GM19395 (cell line): ENCODE measurements around the gene VRK3.

Source experiments
- ATAC-seq: cut with Tn5 transposase; IDR thresholded peaks from one replicate; pipeline ENCODE4 v1.9.1; 2021; ENCODE audit warnings: mild to moderate bottlenecking, moderate library complexity; ENCODE audit not compliant: unreplicated experiment

Gene VRK3

DNA sequence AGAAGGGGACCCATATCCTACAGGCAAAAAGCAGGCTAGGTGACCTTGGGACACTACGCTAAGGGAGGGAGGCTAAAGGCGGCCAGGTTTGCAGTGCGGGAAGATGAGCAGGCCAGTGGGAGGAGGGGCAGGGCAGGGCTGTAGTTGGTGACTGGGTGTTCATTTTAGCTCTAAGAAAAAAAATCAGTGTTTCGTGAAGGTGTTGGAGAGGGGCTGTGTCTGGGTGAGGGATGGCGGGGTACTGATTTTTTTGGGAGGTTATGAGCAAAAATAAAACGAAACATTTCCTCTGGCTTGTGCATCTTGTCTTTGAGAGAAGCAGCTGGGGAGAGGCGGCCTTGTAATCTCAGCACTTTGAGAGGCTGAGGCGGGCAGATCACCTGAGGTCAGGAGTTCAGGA is 91.5 kb downstream of the VRK3 start:
- ATAC-seq: no peak

- ATAC-seq: no peak
Measured at GRCh38 chr19:49932731-49933131, 92.4 kb downstream of the VRK3 start.

DNA sequence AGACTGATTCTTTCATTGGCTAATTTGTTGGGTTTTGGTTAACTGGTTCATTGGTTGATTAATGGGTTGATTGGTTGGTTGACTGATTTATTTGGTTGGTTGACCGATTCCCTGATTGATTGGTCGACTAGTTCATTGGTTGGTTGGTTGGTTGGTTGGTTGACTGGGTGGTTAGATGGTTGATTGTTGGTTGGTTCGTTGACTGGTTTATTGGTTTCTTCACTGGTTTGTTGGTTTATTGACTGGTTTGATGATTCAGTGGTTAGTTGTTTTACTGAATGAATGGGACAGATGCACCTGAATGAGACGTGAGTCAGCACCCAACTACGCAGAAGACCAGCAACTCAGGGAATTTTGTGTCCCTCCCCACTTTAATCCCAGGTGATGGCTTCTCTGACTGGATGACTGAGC is 93.1 kb downstream of the VRK3 start:
- ATAC-seq: no peak

DNA sequence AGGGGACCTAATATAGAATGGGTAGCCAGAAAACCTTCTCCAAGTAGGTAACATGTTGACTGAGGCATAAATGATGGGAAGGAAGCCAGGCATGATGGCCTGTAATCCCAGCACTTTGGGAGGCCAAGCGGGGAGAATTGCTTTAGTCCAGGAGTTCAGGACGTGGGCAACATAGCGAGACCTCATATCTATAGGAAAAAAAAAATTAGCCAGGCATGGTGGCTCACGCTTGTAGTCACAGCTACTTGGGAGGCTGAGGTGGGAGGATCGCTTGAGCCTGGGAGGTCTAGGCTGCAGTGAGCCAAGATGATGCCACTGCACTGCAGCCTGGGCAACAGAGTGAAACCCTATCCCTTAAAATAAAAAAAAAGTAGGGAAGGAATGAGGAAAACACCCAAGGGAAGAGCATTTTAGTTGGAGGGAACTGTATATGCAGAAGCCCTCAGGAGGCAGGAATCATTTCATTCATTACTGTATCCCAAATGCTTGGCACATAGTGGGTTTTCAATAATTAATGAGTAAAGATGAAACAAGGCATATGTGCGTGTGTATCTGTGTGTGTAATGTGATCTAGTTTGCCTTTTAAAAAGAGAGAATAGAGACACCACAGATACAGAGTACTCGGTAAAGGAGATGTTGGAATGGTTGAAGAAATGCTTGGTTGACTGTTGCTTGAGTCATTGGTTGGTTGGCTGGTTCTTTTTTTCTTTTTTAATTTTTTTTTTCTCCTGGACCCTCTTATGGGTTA is 93.7 kb downstream of the VRK3 start:
- no peak for ATAC-seq

DNA sequence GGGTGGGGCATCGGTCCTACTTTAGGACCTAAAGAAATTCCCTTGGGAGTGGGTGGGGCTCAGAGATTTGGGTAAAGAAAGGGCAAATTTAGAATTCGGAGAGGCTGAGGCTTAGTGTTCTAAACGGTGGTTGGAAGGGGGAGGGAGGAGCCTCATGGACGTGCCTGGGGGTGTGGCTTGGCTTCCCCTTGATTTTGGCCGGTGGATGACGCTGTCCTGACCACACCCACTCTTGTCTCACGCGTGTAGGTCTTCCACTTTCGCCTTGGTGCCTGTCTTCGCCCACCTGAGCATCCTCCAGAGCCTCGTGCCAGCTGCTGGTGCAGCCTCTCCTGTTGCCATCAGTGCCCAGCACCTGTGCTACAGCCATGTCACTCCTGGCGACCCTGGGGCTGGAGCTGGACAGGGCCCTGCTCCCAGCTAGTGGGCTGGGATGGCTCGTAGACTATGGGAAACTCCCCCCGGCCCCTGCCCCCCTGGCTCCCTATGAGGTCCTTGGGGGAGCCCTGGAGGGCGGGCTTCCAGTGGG is 94.6 kb downstream of the VRK3 start:
- ATAC-seq: no peak

DNA sequence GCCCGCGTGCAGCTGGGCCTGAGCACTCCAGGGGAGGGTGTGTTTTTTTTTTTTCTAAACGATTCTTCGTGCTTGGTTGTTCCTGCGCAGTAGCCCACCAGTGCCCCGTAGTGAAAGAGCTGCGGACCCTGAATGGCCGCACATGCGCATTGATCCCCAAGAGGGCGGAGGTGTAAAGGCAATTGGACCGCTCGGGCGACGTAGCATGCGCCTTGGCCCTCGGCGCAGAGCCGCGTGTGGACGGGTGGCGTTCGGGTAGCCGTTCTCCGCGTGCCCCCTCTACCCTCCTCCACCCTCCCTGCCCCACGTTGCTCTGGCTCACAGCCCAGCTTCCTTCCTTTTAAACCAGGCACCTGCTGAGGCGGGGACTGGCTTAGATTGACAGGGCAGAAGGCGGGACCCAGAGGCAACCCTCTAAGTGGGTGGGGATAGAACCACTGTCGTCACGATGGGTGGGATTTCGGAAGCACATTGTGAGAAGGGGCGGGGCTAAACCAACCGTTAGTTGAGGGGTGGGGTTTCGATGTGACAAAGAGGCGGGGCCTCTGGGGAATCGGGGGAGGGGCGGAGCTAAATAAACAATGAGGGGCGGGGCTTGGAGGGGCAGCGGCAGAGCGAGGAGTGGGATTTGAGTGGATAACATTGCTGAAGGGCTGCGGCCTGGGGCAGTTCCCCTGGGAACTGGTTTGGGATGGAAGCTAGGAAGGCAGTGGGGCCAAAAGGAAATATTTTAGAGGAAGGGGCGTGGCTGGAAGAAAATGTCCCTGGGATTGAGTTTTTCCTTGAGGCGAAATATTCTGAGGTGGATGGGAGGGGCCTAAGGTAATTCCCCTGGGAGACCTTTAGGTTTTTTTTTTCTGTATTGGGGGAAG is 95.3 kb downstream of the VRK3 start:
- peak; percentile 76 for ATAC-seq

DNA sequence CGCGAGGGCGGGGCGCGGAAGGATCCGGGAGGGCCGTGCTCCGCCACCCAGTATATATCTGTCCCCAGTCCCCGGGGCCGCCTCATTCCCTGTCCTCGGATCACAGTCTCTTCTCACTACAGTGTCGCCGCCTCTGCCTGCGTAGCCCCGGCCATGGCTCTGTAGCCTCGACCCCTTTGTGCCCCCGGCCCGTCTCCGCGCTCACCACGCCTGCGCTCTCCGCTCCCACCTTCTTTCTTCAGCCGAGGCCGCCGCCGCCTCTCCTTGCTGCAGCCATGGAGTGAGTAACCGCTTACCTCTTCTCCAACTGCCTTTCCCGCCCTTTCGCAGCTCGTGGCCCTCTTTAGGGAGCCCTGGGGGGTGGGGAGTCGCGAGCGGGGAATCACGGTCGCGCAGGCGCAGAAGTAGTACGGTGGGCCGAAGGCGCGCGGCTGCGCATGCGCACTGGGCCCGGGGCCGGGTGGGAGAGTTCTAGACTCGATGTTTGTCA is 96.0 kb downstream of the VRK3 start, which contains the start of the genes ATF5 and NUP62:
TSS of gene ATF5 (plus strand) at position 85 of the 490 bp plus-strand sequence. CDS start 1,646 bp downstream, outside the sequence.
TSS of gene NUP62 (minus strand) at position 384 of the 490 bp plus-strand sequence. CDS start 19,697 bp downstream, outside the sequence.
- ATAC-seq: peak; percentile 40

GRCh38 chr19:49927526-49928264 is 97.5 kb downstream of the VRK3 start:
- ATAC-seq: no peak

DNA sequence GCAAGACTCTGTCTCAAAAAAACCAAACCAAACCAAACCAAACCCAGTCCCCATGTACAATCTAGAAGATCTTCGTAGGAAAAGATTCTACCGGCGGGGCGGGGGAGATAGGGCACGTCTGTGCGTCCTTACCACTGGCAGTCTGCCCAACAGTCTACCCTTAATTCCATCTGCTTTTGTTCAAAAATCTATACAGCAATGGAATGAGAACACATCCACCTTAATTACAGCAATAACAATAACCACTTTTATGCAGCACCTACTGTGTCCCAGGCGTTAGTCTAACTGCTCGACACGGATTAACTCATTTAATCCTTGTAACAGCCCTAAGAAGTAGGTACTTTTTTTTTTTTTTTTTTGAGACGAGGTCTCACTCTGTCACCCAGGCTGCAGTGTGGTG is 98.7 kb downstream of the VRK3 start:
- ATAC-seq: no peak
